Activated CD8-positive, alpha-beta memory T cell treated with anti-CD3 and anti-CD28 coated beads for 1 hour (primary cell): ENCODE measurements around the gene PROS1.
"Not testable (repeated sequence)": the region's sequence is repeated elsewhere in the genome, so short reads cannot be mapped to it uniquely, and the experiment has no call there.

ENCODE experiments used
- DNase-seq, 2 donors: peaks; one replicate each; pipeline ENCODE4 v3.0.0-alpha.2; 2020; ENCODE audit warnings: low read depth in 1 of 2; ENCODE audit errors: extremely low read depth in 1 of 2

The PROS1 gene

DNA sequence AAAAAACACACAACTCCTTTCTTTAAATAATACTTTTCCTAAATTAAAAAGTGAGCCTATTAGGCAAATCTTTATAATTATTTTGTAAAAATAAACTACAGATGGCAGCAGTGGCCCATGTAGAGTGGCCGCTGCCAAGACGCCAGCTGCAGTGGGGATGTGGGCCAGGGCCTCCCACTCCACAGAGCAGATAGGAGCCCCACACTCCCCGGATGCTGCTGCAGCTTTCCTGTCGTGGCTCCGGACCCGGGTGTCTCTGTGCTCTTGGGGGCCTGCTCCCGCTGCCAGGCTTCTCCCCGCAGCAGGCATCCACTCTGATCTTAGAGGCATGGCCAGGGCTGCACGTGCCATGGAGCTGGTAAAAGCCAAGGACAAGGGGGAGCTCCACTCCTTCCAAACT lies 67.5 kb downstream of the PROS1 start:
- no peak for DNase-seq

DNA sequence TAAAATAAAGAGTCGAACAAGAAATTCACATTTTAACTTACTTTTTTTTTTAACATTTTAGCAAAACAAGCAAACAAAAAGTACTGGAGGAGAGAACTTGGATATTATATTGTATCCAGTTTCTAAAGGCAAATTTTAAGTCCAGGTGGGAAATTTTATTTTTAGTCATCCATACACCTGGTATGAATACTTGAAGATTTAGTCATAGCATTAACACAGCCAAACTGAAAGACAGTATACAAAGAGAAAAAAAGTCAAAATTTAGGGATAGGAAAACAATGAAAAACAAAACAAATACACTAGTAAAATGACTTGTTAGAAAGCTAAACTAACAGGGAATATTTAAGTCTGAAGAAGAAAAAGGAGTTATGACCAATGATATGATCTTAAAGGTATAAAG lies 69.1 kb downstream of the PROS1 start:
- no peak for DNase-seq

DNA sequence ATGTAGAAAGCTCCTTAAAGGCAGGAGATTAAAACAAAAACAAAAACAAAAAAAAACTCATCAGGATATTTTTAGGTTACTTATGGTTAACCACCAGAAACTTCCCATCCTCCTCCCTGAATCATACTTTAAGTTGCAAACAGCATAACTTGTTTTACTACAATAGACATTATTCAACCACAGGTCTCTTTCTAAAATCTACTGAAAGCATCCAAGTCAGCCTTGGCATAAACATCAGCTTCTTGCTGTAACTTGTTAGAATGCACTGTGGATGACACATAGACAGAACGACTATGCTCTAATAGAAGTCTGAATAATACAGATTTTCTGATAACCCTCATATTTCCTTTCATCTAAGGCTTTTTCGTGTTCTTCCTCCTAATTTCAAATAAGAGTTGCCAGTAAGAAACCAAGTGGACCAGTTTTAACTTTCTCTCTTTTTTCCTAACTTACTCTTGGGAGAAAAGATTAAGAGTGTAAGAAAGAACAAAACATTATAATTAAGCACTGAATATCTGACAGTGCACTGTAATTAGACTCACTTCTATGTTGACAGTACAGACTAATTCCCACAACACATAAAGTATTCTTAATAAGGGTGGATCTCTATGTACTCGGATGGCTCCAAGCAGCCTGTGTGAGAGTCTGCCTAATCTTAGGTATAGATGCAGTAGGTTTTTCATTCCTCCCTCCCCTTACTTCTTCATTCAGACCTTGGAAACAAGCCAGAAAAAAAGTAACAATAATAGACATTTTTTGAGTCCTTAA lies 95.3 kb downstream of the PROS1 start:
- not testable (repeated sequence) for DNase-seq

DNA sequence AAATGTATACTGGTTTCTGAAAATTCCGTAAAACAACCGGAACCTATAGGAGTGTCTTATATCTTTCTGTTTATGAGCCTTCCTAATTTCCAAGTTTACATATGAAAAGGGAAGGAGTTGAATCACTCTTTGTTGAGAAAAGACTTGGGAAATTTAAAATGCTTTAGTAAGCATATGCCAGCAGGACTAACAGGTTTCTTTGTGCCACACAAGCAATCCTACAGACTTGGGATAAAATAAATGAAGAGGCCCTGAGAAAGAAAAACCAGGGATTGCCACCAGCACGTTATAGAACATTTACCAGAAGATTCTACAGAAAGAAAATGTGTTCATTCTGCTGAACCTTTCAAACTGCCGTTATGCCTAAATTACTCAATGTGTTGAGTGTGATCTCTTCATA lies 96.3 kb downstream of the PROS1 start:
- not testable (repeated sequence) for DNase-seq

DNA sequence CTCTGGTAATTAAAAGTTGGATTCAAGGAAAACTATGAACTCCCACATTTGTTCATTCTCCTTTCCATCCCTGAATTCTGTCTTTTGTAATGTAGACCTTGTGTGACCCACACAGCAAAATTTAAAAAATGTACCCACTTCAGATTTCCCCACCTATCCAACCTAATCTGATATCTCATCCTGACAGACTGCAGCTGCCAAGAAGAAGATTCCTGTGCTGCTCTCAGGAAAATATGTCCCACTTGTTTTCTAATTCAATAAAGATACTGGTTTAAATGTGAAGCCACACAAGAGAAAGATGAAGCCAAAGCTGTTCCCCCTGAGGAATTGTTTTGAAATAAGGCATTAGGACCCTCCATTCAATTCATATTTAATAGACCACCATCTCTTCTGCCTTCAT lies 100.3 kb downstream of the PROS1 start:
- DNase-seq, result not testable (repeated sequence)

DNA sequence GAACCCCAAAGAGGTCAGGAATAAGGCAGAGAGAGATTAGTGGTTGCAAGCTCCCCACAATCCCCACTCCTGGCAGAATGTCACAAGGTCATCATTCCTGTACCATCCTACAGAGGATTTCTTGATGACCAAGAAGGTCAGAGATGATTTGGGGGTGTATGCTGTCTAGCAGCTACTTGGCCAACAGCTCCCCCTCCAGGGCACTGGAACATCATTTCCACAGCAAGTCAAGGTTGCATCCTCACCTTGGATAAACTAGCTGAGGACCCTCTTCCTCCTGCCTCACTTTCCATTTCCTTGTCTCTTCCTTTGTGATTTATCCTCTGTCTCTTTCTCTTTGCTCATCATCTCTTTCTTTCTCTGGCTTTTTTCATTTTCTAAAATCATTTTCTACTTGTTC lies 106.3 kb downstream of the PROS1 start:
- no peak for DNase-seq

DNA sequence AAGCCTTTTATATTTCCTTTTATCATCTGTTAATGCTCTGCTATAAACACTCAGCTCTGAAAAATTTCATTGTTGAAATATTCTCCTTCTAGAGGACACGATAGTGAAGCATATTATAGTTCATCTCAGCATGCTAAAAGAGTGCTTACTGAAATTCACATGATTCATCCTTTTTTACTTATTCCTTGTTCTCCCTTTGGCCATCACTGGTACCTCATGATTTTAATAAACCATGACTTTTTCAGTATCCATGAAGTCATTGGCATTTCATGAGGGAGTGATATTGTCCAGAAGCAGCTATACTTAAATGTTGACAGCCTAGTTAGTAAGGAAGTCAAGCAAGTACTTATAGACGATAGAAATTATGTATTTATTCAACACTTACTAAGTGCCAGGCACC lies 112.7 kb downstream of the PROS1 start:
- no peak for DNase-seq

DNA sequence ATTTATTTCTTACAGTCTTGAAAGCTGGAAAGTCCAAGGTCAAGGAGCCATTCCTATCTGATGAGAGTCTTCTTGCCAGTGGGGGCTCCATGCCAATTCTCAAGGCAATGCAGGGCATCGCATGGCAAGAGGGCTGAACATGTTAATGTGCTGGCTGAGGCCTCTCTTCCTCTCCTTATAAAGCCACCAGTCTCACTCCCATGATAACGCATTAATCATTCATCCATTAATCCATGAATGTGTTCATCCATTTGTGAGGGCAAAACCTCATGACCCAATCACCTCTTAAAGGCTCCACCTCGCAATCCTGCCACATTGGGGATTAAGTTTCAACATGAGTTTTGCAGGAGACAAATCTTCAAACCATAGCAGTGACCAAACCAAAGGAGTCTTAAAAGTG lies 118.3 kb downstream of the PROS1 start:
- DNase-seq, result no peak

DNA sequence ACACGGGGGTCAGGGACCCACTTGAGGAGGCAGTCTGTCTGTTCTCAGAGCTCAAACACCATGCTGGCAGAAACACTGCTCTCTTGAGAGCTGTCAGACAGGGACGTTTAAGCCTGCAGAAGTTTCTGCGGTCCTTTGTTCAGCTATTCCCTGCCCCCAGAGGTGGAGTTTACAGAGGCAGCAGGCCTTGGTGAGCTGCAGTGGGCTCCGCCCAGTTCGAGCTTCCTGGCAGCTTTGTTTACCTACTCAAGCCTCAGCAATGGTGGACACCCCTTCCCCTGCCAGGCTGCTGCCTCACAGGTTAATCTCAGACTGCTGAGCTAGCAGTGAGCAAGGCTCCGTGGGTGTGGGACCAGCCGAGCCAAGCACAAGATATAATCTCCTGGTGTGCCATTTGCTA lies 121.5 kb downstream of the PROS1 start:
- not testable (repeated sequence) for DNase-seq

DNA sequence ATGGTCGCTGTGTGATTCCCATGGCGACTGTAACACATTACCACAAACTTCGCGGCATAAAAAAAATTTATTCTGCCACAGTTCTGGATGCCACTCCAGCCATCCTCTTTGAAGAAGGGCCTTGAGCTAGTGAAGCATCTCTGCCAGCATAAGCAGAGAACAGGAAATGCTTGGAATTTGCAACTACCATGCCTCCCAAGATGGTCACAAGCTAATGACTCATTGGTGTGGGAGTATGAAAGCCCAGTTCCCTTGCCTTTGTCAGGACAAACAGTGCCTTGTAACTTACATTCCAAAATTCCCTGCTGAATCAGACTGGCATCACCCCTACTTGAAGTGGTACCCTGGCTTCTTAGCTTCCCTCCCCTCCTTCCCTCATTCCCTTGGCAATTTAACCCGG lies 129.7 kb downstream of the PROS1 start:
- no peak for DNase-seq

DNA sequence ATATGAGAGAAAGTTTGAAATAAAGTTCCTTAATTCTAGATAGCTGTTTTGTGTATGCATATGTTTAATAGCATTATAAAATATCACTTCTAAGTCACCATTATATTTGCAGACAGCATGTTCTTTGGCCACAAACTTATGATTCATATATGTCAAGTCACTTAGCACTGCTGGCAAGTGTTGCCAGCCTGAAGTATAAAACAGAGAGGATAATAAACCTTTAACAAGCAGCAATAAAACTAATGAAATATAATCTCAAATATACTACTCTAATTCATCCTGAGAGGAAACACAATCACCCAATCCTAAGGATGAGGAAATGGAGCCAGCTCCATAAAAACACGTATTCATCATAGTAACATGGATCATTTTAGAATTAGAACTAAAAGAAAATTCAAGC lies 134.5 kb downstream of the PROS1 start:
- DNase-seq, result not testable (repeated sequence)
